A673 (cell line): ENCODE data around the gene SFXN5. TPM values are rescaled to one million over a fixed set of nuclear protein-coding genes. Genes with fewer than 3 reads are reported as not detected.

Experiments
- BruUV-seq: library from RNA; stranded (reverse); fragments of 400-500 nt; replicated peaks from 2 replicates; lab custom pipeline; 2021; lab: Mats Ljungman, UMichigan
- CTCF ChIA-PET: fragments of 300-600 bp; sonication (Branson Sonifier 250); formaldehyde crosslinking; loops from one replicate; lab custom pipeline; 2022; ENCODE audit warnings: antibody characterized with exemption; lab: Charles Lee
- POLR2A ChIA-PET: fragments of 300-600 bp; sonication (Branson Sonifier 250); formaldehyde crosslinking; loops from one replicate; lab custom pipeline; 2022; ENCODE audit warnings: antibody characterized with exemption; ENCODE audit not compliant: low non-redundant PET; lab: Charles Lee
- DNase-seq: peaks from one replicate; pipeline ENCODE4 v3.0.0-alpha.2; 2015; ENCODE audit warnings: low spot score
- H3K27ac ChIP-seq: fragments of 200-600 bp; sonication (generic); 2 replicates; pipeline ENCODE4 v1.5.1; 2016; ENCODE audit warnings: mixed run types, low read depth, mild to moderate bottlenecking, mixed read lengths, antibody characterized with exemption, low read length; ENCODE audit not compliant: poor library complexity, severe bottlenecking
- H3K27me3 ChIP-seq: fragments of 200-600 bp; sonication (generic); replicated peaks from 2 replicates; pipeline ENCODE4 v1.6.1; 2017; ENCODE audit warnings: mixed run types, low read depth, mild to moderate bottlenecking, mixed read lengths, antibody characterized with exemption, low read length; ENCODE audit not compliant: insufficient read depth, poor library complexity
- H3K36me3 ChIP-seq: fragments of 200-600 bp; sonication (generic); 2 replicates; pipeline ENCODE4 v1.6.1; 2016; ENCODE audit warnings: mixed run types, mild to moderate bottlenecking, mixed read lengths, antibody characterized with exemption, low read length; ENCODE audit not compliant: insufficient read depth, poor library complexity, severe bottlenecking
- H3K4me1 ChIP-seq: fragments of 200-600 bp; sonication (generic); 2 replicates; pipeline ENCODE4 v1.6.1; 2017; ENCODE audit warnings: mixed run types, mild to moderate bottlenecking, mixed read lengths, antibody characterized with exemption, low read length; ENCODE audit not compliant: insufficient read depth, poor library complexity, severe bottlenecking
- H3K4me3 ChIP-seq: fragments of 200-600 bp; sonication (generic); 2 replicates; pipeline ENCODE4 v1.5.1; 2016; ENCODE audit warnings: low read depth, mixed run types, mild to moderate bottlenecking, mixed read lengths, low read length; ENCODE audit not compliant: poor library complexity, severe bottlenecking
- H3K9me3 ChIP-seq: fragments of 200-600 bp; sonication (generic); 2 replicates; pipeline ENCODE4 v1.6.1; 2016; ENCODE audit warnings: mixed run types, low read depth, mild to moderate bottlenecking, mixed read lengths, antibody characterized with exemption, low read length; ENCODE audit not compliant: poor library complexity, severe bottlenecking
- EZH2 ChIP-seq: fragments of 200-600 bp; sonication (generic); IDR thresholded peaks from 2 replicates; pipeline ENCODE4 v1.6.1; 2017; ENCODE audit warnings: borderline replicate concordance, low read depth, mild to moderate bottlenecking, mixed read lengths, antibody characterized with exemption, low read length; ENCODE audit not compliant: poor library complexity, severe bottlenecking
- intact Hi-C: fragments of 100-400 bp; cut with micrococcal nuclease; formaldehyde crosslinking; loops from one replicate; pipeline ENCODE4 v1.10.0; 2022; ENCODE audit not compliant: unreplicated experiment
- total RNA-seq: library from RNA; stranded (reverse); gene quantifications from 2 replicates; pipeline ENCODE4 v1.2.3, GENCODE V29; 2021
- TF ChIP-seq, protein P1 (sequence below): fragments of 300-800, 200-600 bp; sonication (generic); conservative IDR thresholded peaks from 2 replicates; pipeline ENCODE4 v1.5.1; 2017; ENCODE audit warnings: low read depth, mild to moderate bottlenecking, antibody characterized with exemption, low read length, moderate library complexity, mixed read lengths

Gene SFXN5
- total RNA-seq, 1 experiment from 2014 or later = 23.1 TPM

DNA sequence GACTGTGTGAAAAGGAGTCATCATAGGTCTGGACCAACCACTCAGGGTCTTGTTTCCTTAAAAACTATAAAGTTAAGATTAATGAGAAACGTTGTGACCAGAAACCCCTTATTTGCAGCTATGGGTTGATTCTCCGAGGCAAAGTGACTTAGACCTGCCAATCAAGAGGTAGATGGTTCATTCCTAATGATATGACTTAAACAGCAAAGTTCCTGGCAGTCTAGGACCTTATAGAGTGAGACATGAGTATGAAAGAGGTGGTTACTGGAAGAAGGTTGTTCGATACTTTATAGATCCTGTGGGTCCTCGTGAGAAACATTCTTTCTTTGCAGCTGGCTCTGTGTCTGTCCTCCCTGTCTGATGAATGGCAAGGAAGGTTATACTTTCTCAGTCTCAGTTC is 8.0 kb downstream of the SFXN5 start:
- no TSS peak for BruUV-seq
- H3K4me3 ChIP-seq = no peak overlapping the region
- POLR2A ChIA-PET = no interaction called here
- no peaks in the 10 kb centered on the region for H3K27me3 ChIP-seq
- H3K4me1 ChIP-seq = peaks cover 10% of the 10 kb centered on the region
- CTCF ChIA-PET = interaction anchor here (0.5 to 0.7 kb wide), 2 partner anchors 165 to 890 kb away, joined by 3 read pairs; no protein-coding TSS in a partner anchor
- H3K36me3 ChIP-seq = no peaks in the 10 kb centered on the region
- H3K27ac ChIP-seq = peak overlapping the region; percentile 50
- no peaks in the 10 kb centered on the region for H3K9me3 ChIP-seq
- TF ChIP-seq, protein P1, sequence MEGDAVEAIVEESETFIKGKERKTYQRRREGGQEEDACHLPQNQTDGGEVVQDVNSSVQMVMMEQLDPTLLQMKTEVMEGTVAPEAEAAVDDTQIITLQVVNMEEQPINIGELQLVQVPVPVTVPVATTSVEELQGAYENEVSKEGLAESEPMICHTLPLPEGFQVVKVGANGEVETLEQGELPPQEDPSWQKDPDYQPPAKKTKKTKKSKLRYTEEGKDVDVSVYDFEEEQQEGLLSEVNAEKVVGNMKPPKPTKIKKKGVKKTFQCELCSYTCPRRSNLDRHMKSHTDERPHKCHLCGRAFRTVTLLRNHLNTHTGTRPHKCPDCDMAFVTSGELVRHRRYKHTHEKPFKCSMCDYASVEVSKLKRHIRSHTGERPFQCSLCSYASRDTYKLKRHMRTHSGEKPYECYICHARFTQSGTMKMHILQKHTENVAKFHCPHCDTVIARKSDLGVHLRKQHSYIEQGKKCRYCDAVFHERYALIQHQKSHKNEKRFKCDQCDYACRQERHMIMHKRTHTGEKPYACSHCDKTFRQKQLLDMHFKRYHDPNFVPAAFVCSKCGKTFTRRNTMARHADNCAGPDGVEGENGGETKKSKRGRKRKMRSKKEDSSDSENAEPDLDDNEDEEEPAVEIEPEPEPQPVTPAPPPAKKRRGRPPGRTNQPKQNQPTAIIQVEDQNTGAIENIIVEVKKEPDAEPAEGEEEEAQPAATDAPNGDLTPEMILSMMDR = no peak
- no peak for TF ChIP-seq EZH2
- intact Hi-C loops = no loop called here
- DNase-seq = no peak

DNA sequence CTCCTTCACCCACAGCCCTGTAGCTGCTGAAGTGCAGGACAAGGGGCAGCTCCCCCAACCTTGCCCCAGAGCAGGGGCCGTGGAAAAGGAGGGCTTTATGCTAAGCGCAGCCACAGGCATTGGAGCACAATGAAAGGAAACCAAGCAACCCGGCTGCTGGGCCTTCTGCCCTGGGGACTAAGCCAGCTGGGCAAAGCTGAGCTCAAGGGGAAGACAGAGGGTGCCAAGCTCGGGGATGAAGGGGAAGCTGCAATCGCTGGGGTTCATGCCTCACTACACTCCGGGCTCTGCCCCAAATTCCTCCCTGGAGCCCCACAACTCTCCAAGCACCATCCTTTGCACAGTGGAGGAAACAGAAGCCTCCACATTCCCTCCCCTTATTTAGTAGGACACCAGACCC is 12.4 kb downstream of the SFXN5 start:
- ChIA-PET POLR2A (no interaction called here), CTCF (no interaction called here)
- Histone ChIP-seq H3K27ac (no peak overlapping the region), H3K9me3 (peaks cover 11% of the 10 kb centered on the region), H3K4me3 (no peak overlapping the region), H3K36me3 (peaks cover 9% of the 10 kb centered on the region), H3K4me1 (peaks cover 7% of the 10 kb centered on the region), H3K27me3 (no peaks in the 10 kb centered on the region)
- no TSS peak for BruUV-seq
- DNase-seq = no peak
- intact Hi-C loops = no loop called here
- TF ChIP-seq EZH2 = no peak
- TF ChIP-seq, protein P1 = no peak

DNA sequence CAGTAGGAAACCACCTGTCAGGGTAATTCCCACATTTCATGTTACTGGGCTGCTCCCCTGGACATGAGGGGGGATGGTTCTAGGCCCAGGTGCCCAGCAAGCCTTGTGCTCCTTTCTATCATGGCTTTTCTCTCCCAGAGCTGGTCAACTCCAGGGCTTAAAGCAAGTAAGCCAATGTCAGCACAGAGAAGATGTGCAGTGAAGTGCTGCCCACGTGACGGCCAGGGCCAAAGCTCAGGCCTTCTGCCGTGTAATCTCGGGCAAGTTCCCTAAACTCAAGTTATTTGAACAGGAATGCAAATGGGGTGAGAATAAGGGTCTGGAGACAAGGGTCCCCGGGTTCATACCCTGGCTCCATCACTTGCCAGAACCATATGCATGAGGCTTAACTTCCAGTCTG is 16.5 kb downstream of the SFXN5 start:
- TF ChIP-seq, protein P1 = no peak
- TF ChIP-seq EZH2 = no peak
- H3K9me3 ChIP-seq = peaks cover 11% of the 10 kb centered on the region
- no peaks in the 10 kb centered on the region for H3K27me3 ChIP-seq
- intact Hi-C loops = no loop called here
- H3K4me1 ChIP-seq = no peaks in the 10 kb centered on the region
- no peak overlapping the region for H3K4me3 ChIP-seq
- ChIA-PET CTCF (no interaction called here), POLR2A (no interaction called here)
- BruUV-seq = no TSS peak
- H3K27ac ChIP-seq = no peak overlapping the region
- peaks cover 9% of the 10 kb centered on the region for H3K36me3 ChIP-seq
- no peak for DNase-seq
